Erythroblast (primary cell): ENCODE measurements around the gene TRA2A.

Experiments
- GATA1 ChIP-seq: IDR thresholded peaks from 2 replicates; pipeline ENCODE4 v1.6.1; 2011; ENCODE audit warnings: low read depth, mild to moderate bottlenecking, control low read depth, low read length, moderate library complexity
- POLR2A ChIP-seq: IDR thresholded peaks from 2 replicates; pipeline ENCODE4 v1.6.1; 2011; ENCODE audit warnings: mild to moderate bottlenecking, low read length

DNA sequence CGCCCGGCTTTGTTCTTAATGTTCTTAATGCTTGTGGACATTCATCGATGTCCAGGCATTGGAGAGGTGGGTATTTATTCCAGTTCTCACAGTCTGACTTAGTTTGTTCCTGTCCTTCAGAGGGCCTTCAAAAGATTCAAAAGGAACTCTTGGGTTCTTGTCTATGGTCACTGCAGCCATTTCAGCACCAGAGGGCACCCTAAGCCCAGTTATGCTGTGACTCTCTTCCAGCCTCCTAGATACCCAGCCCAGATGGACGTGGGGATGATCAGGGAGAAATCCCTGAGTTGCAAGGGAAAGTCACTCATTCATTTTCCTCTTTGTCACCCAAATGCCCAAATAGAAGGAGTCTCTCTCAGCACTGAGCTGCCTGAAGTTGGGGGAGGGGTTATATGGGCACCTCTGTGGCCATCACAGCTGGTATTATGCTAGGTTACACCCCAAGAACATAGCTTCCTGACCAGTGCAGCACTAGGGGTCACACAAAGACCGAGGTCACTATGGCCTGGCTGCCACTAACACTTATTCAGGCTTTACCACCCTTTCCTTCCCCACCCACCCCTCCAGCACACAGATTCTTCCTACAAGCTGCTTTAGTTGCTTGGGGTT is 38.9 kb upstream of the TRA2A start:
- TF ChIP-seq POLR2A = no peak
- TF ChIP-seq GATA1 = no peak
